Measurements from ENCODE around the gene OSBPL10. TPM values are rescaled to one million over a fixed set of nuclear protein-coding genes. Genes with fewer than 3 reads are reported as not detected.

The OSBPL10 gene
- total and polyA plus RNA-seq, 2 of the 4 experiments (the other 2 are of a cell fraction) = 9.5 to 10.1 TPM

DNA sequence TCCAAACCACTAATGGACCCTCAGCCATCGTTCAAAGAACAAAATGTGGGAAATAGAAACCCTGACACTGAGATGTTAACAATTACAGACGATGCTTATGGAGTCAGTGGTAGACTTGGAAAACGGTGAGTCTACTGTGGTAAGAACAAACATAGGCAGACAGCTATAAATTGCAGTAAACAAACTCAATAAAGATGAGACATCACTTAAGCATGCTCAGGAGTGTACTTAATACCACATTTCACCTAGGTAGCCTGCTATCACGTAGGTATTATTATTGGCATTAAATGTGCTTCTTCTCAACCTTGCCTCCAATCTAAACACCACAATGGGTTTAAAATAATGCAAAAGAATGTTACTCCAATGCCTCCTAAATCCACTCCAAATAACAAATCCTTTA, 2.5 kb downstream of the OSBPL10 start:
- Histone ChIP-seq H2AFZ (replicated peaks; ENCODE audit: low read length, poor library complexity) (no peak overlapping the region), H3K4me2 (ENCODE audit: low read depth, low read length) (no peak overlapping the region), H3K9ac (ENCODE audit: low read depth, low read length) (no peak overlapping the region), H3K9me3 (ENCODE audit: control insufficient read depth, insufficient read depth, low read length) (no peaks in the 10 kb centered on the region), H4K91ac (ENCODE audit: insufficient read depth, low read depth, low read length) (no peak overlapping the region), H3K9me1 (ENCODE audit: insufficient read depth, low read length) (peaks cover 2% of the 10 kb centered on the region; the same call in 1 of the 2 replicates), H3K4me1 (ENCODE audit: control insufficient read depth, insufficient read depth, low read length) (peaks cover 3% of the 10 kb centered on the region; the same call in 1 of the 2 replicates), H3K36me3 (ENCODE audit: control insufficient read depth, insufficient read depth, low read length) (no peaks in the 10 kb centered on the region), H3K56ac (ENCODE audit: extremely low read depth, insufficient read depth, low read length) (no peak overlapping the region), H3K14ac (replicated peaks; ENCODE audit: low read depth, low read length) (no peak overlapping the region), H2BK20ac (ENCODE audit: low read depth, low read length) (no peak overlapping the region), H3K4me3 (ENCODE audit: insufficient read depth, low read depth, low read length) (no peak overlapping the region), H2AK9ac (replicated peaks; ENCODE audit: low read depth, low read length, poor library complexity) (no peak overlapping the region), H4K20me1 (ENCODE audit: insufficient read depth, low read length) (no peaks in the 10 kb centered on the region; the same call in 1 of the 2 replicates), H3K23ac (ENCODE audit: low read depth, low read length) (no peak overlapping the region), H3K27ac (ENCODE audit: insufficient read depth, low read length) (no peak overlapping the region), H3K18ac (ENCODE audit: low read depth, low read length) (no peak overlapping the region), H3K4ac (ENCODE audit: low read depth, low read length) (no peak overlapping the region), H4K8ac (ENCODE audit: low read depth in 2 of 2, low read length in 2 of 2) (no peak overlapping the region), H2BK5ac (ENCODE audit: low read depth, low read length, poor library complexity, severe bottlenecking) (no peak overlapping the region), H4K5ac (ENCODE audit: low read depth, low read length) (no peak overlapping the region), H2BK15ac (ENCODE audit: low read depth, low read length) (no peak overlapping the region), H2BK120ac (ENCODE audit: low read depth, low read length) (no peak overlapping the region), H3K79me1 (ENCODE audit: low read depth in 1 of 2, low read length in 2 of 2) (peaks cover 11 to 24% of the 10 kb centered on the region in 2 experiments; a peak in 3 of 4 replicates), H3K27me3 (ENCODE audit: control insufficient read depth, insufficient read depth, low read length) (no peaks in the 10 kb centered on the region), H2AK5ac (ENCODE audit: low read depth, low read length) (no peak overlapping the region)
- ATAC-seq (ENCODE audit: low read depth) (no peak), DNase-seq (no peak)
- dilution Hi-C loops (cut with HindIII; ENCODE audit: low sequenced_read_pairs, unreplicated experiment) = no loop called here
- intact Hi-C loops (cut with micrococcal nuclease) = no loop called here
- ChIA-PET CTCF (interaction anchor here (0.6 kb wide), 1 partner anchor 1319 kb away, joined by 3 read pairs; no protein-coding TSS in a partner anchor), POLR2A (ENCODE audit: unreplicated experiment) (no interaction called here)
- in situ Hi-C loops (cut with MboI; ENCODE audit: low sequenced_read_pairs) = no loop called here
- no CpG with 5 or more reads among the region's 4 CpGs for WGBS, 2 experiments (ENCODE audit: extremely low coverage in 2 of 2, insufficient read length in 1 of 2)
- no TSS peak for BruUV-seq (replicated peaks)
- no peak for TF ChIP-seq RAD21 (IDR thresholded peaks at IDR 0.05; ENCODE audit: low read length)
- no peak for TF ChIP-seq CHD1 (IDR thresholded peaks at IDR 0.05; ENCODE audit: low read depth, low read length)
- TF ChIP-seq, protein P1, sequence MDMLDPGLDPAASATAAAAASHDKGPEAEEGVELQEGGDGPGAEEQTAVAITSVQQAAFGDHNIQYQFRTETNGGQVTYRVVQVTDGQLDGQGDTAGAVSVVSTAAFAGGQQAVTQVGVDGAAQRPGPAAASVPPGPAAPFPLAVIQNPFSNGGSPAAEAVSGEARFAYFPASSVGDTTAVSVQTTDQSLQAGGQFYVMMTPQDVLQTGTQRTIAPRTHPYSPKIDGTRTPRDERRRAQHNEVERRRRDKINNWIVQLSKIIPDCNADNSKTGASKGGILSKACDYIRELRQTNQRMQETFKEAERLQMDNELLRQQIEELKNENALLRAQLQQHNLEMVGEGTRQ (IDR thresholded peaks at IDR 0.05; ENCODE audit: low read depth, low read length) = no peak
- no peak for TF ChIP-seq CEBPB (IDR thresholded peaks at IDR 0.05; ENCODE audit: low read depth, low read length)
- TF ChIP-seq NFE2L2 (IDR thresholded peaks at IDR 0.05; ENCODE audit: low read depth, low read length) = no peak
- TF ChIP-seq FOS (IDR thresholded peaks at IDR 0.05; ENCODE audit: low read depth, low read length) = no peak
- TF ChIP-seq MXI1 (IDR thresholded peaks at IDR 0.05; ENCODE audit: borderline replicate concordance, low read depth, low read length) = no peak
- TF ChIP-seq RCOR1 (IDR thresholded peaks at IDR 0.05; ENCODE audit: insufficient replicate concordance, low read length) = no peak
- no peak for TF ChIP-seq MAZ (IDR thresholded peaks at IDR 0.05; ENCODE audit: borderline replicate concordance, low read depth, low read length)
- TF ChIP-seq MAFK (IDR thresholded peaks at IDR 0.05; ENCODE audit: low read depth, low read length) = no peak
- TF ChIP-seq RFX5 (IDR thresholded peaks at IDR 0.05; ENCODE audit: low read depth, low read length) = no peak
- TF ChIP-seq SMC3 (IDR thresholded peaks at IDR 0.05; ENCODE audit: low read depth, low read length) = no peak
- TF ChIP-seq, protein P2, sequence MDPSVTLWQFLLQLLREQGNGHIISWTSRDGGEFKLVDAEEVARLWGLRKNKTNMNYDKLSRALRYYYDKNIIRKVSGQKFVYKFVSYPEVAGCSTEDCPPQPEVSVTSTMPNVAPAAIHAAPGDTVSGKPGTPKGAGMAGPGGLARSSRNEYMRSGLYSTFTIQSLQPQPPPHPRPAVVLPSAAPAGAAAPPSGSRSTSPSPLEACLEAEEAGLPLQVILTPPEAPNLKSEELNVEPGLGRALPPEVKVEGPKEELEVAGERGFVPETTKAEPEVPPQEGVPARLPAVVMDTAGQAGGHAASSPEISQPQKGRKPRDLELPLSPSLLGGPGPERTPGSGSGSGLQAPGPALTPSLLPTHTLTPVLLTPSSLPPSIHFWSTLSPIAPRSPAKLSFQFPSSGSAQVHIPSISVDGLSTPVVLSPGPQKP (IDR thresholded peaks at IDR 0.05; ENCODE audit: borderline replicate concordance, low read depth, low read length) = no peak
- TF ChIP-seq POLR2A (IDR thresholded peaks at IDR 0.05; ENCODE audit: low read depth, low read length) = no peak
